ENCODE results near the gene TRIM52.

GRCh38 chr5:181232593-181232992, 28.4 kb downstream of the TRIM52 start:
- TF ChIP-seq ZBTB10 (tag by site-specific recombination; IDR thresholded peaks at IDR 0.05) (no peak), CTCF (tag by site-specific recombination; IDR thresholded peaks at IDR 0.05) (no peak), RBAK (tag by site-specific recombination; IDR thresholded peaks at IDR 0.05) (no peak), HIC1 (tag by site-specific recombination; IDR thresholded peaks at IDR 0.05) (no peak), ZNF416 (tag by site-specific recombination; IDR thresholded peaks at IDR 0.05) (no peak)
